ENCODE data around the gene HOXA6. TPM values are rescaled to one million over a fixed set of nuclear protein-coding genes. Genes with fewer than 3 reads are reported as not detected.

HOXA6 gene
- total RNA-seq, 1 donor from 2014 or later = 6.5 TPM

DNA sequence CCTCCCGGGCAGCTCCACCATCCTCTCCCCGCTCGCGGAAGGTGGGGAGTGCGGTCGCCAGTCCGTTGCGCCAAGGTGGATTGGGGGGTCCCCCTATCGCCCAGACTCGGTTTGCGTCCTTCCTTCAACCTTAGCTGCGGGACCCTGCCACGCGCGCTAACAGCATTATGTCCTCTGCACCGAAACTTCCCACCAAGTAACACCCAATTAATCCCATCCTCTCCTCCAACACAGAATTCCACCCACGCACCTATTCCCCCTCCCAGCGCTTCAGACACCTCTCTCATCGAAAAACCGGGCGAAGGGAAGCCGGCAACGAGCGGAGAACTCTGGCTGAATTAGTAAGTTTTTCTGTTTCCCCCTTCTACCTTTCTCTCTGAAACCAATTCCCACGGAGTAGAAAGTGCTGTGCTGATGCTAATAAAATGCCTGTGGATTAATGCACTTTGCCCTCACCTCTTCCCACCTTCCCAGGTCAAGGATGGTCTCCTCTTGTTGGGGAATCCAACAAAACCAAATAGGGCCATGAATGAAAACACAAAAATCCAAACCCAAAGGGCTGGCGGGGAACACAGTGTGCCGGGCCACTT, 3.9 kb upstream of the HOXA6 start:
- ATAC-seq = no peak
- intact Hi-C loops (cut with DNase I) = no loop called here
- H3K27ac ChIP-seq = peak overlapping the region; percentile 88
- no peaks in the 10 kb centered on the region for H3K9me3 ChIP-seq
- H3K4me1 ChIP-seq = peaks cover 32% of the 10 kb centered on the region
- H3K4me3 ChIP-seq = peak overlapping the region; percentile 70
- H3K27me3 ChIP-seq = peaks cover 90% of the 10 kb centered on the region
- no peak for TF ChIP-seq CTCF (IDR thresholded peaks at IDR 0.05)
- no peaks in the 10 kb centered on the region for H3K36me3 ChIP-seq
- peak; percentile 64 for DNase-seq

GRCh38 chr7:27150568-27151340, 3.2 kb upstream of the HOXA6 start:
- peak; percentile 88 for TF ChIP-seq CTCF (IDR thresholded peaks at IDR 0.05)
- Histone ChIP-seq H3K4me1 (peaks cover 29% of the 10 kb centered on the region), H3K9me3 (no peaks in the 10 kb centered on the region), H3K27me3 (peaks cover 91% of the 10 kb centered on the region), H3K4me3 (peak overlapping the region; percentile 70), H3K27ac (peak overlapping the region; percentile 88), H3K36me3 (no peaks in the 10 kb centered on the region)
- intact Hi-C loops (cut with DNase I) = no loop called here
- ATAC-seq (peak; percentile 84), DNase-seq (peak; percentile 86)

GRCh38 chr7:27149842-27150567, 2.4 kb upstream of the HOXA6 start:
- no peak for TF ChIP-seq CTCF (IDR thresholded peaks at IDR 0.05)
- Histone ChIP-seq H3K27ac (peak overlapping the region; percentile 88), H3K9me3 (no peaks in the 10 kb centered on the region), H3K4me3 (peak overlapping the region; percentile 70), H3K4me1 (peaks cover 22% of the 10 kb centered on the region), H3K27me3 (peaks cover 88% of the 10 kb centered on the region), H3K36me3 (no peaks in the 10 kb centered on the region)
- DNase-seq = peak; percentile 58
- no peak for ATAC-seq
- intact Hi-C loops (cut with DNase I) = no loop called here

DNA sequence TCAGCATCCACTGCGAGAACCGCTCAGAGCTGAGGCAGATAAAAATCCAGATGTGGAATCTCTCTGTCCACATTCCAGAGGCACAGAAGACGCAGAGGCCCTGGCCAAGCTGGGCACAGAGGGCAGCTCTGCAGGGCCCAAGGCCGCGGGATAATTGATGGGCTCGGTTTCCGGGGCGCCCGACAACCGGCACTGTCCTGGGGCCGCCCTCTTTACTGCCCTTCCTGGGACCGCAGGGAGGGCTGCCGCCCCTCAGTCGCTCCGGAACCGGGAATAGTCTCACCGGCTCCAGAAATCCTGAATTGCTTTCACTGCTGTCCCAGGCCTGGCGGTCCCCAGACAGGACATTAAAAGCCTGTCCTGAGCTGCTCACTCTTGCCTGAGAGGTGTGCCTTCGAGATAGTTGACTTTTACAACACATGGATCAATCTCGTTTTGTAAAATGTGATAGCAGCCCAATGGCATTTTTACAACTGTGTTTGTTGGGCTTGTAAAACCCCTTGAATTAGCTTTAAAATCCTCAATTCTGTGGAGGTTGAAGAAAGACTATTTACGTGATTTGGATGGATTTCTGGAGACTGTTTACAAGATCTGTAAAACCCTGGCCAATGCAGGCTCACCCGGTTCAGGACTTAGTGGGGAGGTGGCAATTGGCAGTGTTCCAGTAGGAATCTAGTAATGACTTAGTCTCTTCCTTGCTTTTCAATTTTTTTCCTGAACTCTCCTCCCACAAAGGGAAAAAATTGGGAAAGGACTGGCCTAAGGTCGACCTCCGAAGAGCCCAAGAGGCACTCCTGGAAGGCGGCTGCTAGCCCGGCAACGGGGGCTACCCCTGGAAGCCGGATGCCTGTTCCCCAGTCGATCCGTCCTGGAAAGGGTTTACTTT, 1.4 kb upstream of the HOXA6 start:
- Histone ChIP-seq H3K27me3 (peaks cover 85% of the 10 kb centered on the region), H3K27ac (peak overlapping the region; percentile 88), H3K36me3 (no peaks in the 10 kb centered on the region), H3K4me1 (peaks cover 15% of the 10 kb centered on the region), H3K4me3 (peak overlapping the region; percentile 70), H3K9me3 (no peaks in the 10 kb centered on the region)
- no peak for ATAC-seq
- intact Hi-C loops (cut with DNase I) = no loop called here
- TF ChIP-seq CTCF (IDR thresholded peaks at IDR 0.05) = no peak
- no peak for DNase-seq
